ENCODE measurements around the gene ACD. TPM values are rescaled to one million over a fixed set of nuclear protein-coding genes. Genes with fewer than 3 reads are reported as not detected.
A peak's percentile ranks its signal among the peaks of the same experiment; 100 is the strongest.
"Not testable (repeated sequence)": the region's sequence is repeated elsewhere in the genome, so short reads cannot be mapped to it uniquely, and the experiment has no call there.

ACD gene
- total and polyA plus RNA-seq, 2 donors (not counting 1 experiment from before 2014, with no cell fraction given): 47.6 to 71.4 TPM

- H3K79me2 ChIP-seq (ENCODE audit: control insufficient read depth, insufficient read depth, low read length): peaks cover 40% of the 10 kb centered on the region
- ChIA-PET POLR2A (no interaction called here), CTCF (no interaction called here)
- no peak overlapping the region for H3K4me2 ChIP-seq (replicated peaks; ENCODE audit: low read depth, low read length, poor library complexity, severe bottlenecking)
- Mint-ChIP-seq H3K4me3 (no peak overlapping the region), H3K27me3 (no peaks in the 10 kb centered on the region), H3K27ac (peak overlapping the region; percentile 43), H3K9me3 (ENCODE audit: insufficient read depth) (no peaks in the 10 kb centered on the region), H3K4me1 (peaks cover 17% of the 10 kb centered on the region)
- H3K27me3 ChIP-seq (replicated peaks in 1 of 4; ENCODE audit: control extremely low read depth in 1 of 4, control insufficient read depth in 3 of 4, insufficient read depth in 4 of 4, low read length in 3 of 4): no peaks in the 10 kb centered on the region
- H4K20me1 ChIP-seq (ENCODE audit: control insufficient read depth, insufficient read depth, low read length, poor library complexity, severe bottlenecking): no peaks in the 10 kb centered on the region
- no peak overlapping the region for H3K27ac ChIP-seq (ENCODE audit: low read length in 2 of 2)
- ATAC-seq (ENCODE audit: low read depth): no peak
- H2AFZ ChIP-seq (ENCODE audit: insufficient read depth, low read depth, low read length, poor library complexity, severe bottlenecking): no peak overlapping the region
- 100% methylated on average over 1 of the region's 2 CpGs for WGBS (ENCODE audit: insufficient coverage)
- H3K4me1 ChIP-seq (ENCODE audit: control insufficient read depth in 2 of 2, insufficient read depth in 2 of 2, low read length in 2 of 2): peaks cover 6 to 8% of the 10 kb centered on the region in 2 donors
- H3K9me3 ChIP-seq (ENCODE audit: control extremely low read depth in 1 of 3, control insufficient read depth in 2 of 3, insufficient read depth in 1 of 3, low read length in 2 of 3): peaks cover 0 to 8% (median 0%) of the 10 kb centered on the region in 3 donors
- no peak for DNase-seq
- intact Hi-C loops (cut with micrococcal nuclease): no loop called here
- peaks cover 0 to 7% of the 10 kb centered on the region in 2 experiments for H3K36me3 ChIP-seq (replicated peaks in 1 of 2; ENCODE audit: control extremely low read depth in 1 of 2, control insufficient read depth in 1 of 2, extremely low read depth in 1 of 2, insufficient read depth in 2 of 2, low read length in 1 of 2)
- no peak overlapping the region for H3K4me3 ChIP-seq (ENCODE audit: control extremely low read depth in 1 of 5, extremely low read depth in 1 of 5, insufficient read depth in 1 of 5, low read depth in 2 of 5, low read length in 4 of 5)
- TF ChIP-seq EZH2 (IDR thresholded peaks at IDR 0.05; ENCODE audit: borderline replicate concordance, insufficient read depth, low read depth, low read length, poor library complexity, severe bottlenecking): no peak
- no peak for TF ChIP-seq CTCF (IDR thresholded peaks at IDR 0.05)
- H3K9ac ChIP-seq (ENCODE audit: low read length): no peak overlapping the region
These were observed 34.6 kb upstream of the ACD start for GRCh38 chr16:67694611-67695010.

DNA sequence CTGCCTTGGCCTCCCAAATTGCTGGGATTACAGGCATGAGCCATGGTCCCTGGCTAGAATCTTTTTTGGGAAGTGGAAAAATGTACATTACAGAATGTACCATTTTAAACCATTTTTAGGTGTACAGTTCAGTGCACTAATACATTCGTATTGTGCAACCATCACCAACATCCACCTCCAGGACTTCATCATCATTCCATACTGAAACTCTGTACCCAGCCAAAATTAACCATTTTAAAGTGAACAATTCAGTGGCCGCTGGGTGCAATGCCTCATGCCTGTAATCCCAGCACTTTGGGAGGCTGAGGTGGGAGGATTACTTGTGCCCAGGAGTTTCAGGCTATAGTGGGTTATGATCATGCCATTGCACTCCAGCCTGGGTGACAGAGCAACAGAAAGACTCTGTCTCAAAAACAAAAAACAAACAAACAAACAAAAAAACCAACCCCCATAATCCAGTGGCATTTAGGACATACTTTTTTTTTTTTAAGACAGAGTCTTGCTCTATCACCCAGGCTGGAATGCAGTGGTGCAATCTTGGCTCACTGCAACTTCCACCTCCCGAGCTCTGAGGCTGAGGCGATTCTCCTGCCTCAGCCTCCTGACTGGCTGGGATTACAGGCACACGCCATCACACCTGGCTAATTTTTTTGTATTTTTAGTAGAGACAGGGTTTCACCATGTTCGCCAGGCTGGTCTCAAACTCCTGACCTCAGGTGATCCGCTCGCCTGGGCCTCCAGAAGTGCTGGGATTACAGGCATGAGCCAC, 33.6 kb upstream of the ACD start:
- ChIA-PET CTCF (interaction anchor here (0.6 to 1.3 kb wide), 3 partner anchors 21 to 48 kb away, joined by 3 read pairs; partner anchors contain the start of gene CARMIL2), POLR2A (interaction anchor here (0.7 to 1.2 kb wide), 2 partner anchors 28 to 30 kb away, joined by 3 read pairs; no protein-coding TSS in a partner anchor)
- DNase-seq; H3K4me3 Mint-ChIP-seq; H3K36me3 ChIP-seq (replicated peaks in 1 of 2; ENCODE audit: control extremely low read depth in 1 of 2, control insufficient read depth in 1 of 2, extremely low read depth in 1 of 2, insufficient read depth in 2 of 2, low read length in 1 of 2); intact Hi-C loops (cut with micrococcal nuclease); H3K4me1 ChIP-seq (ENCODE audit: control insufficient read depth in 2 of 2, insufficient read depth in 2 of 2, low read length in 2 of 2); H4K20me1 ChIP-seq (ENCODE audit: control insufficient read depth, insufficient read depth, low read length, poor library complexity, severe bottlenecking); H3K27ac ChIP-seq (ENCODE audit: low read length in 2 of 2); ATAC-seq (ENCODE audit: low read depth); H3K27me3 ChIP-seq (replicated peaks in 1 of 4; ENCODE audit: control extremely low read depth in 1 of 4, control insufficient read depth in 3 of 4, insufficient read depth in 4 of 4, low read length in 3 of 4); H3K4me2 ChIP-seq (replicated peaks; ENCODE audit: low read depth, low read length, poor library complexity, severe bottlenecking); H3K4me3 ChIP-seq (ENCODE audit: control extremely low read depth in 1 of 5, extremely low read depth in 1 of 5, insufficient read depth in 1 of 5, low read depth in 2 of 5, low read length in 4 of 5); H3K27me3 Mint-ChIP-seq; H3K9me3 Mint-ChIP-seq (ENCODE audit: insufficient read depth); H3K9ac ChIP-seq (ENCODE audit: low read length); H3K9me3 ChIP-seq (ENCODE audit: control extremely low read depth in 1 of 3, control insufficient read depth in 2 of 3, insufficient read depth in 1 of 3, low read length in 2 of 3); H2AFZ ChIP-seq (ENCODE audit: insufficient read depth, low read depth, low read length, poor library complexity, severe bottlenecking): not testable (repeated sequence)
- Mint-ChIP-seq H3K27ac (peak overlapping the region; percentile 32), H3K4me1 (peaks cover 17% of the 10 kb centered on the region)
- 98% methylated on average over 6 of the region's 8 CpGs for WGBS (ENCODE audit: insufficient coverage)
- H3K79me2 ChIP-seq (ENCODE audit: control insufficient read depth, insufficient read depth, low read length): peaks cover 32% of the 10 kb centered on the region
